K562 (cell line): ENCODE results near the gene ASZ1.

Source experiments
- ARHGAP35 ChIP-seq: fragments of 450-650 bp; IDR thresholded peaks from 2 replicates; pipeline ENCODE4 v1.6.1; 2018; ENCODE audit not compliant: partially characterized antibody
- ARNT ChIP-seq, 2 experiments: fragments of 450-650 bp; IDR thresholded peaks; 2 replicates each; pipeline ENCODE4 v1.6.1; 2016; ENCODE audit warnings: mild to moderate bottlenecking in 1 of 2
- CTCF ChIP-seq, 3 experiments: IDR thresholded peaks in 2 of 3; conservative IDR thresholded peaks in 1 of 3; 2 replicates each; pipeline ENCODE4 v1.5.1; 2011 to 2012; ENCODE audit warnings: low read length in 3 of 3, mild to moderate bottlenecking in 3 of 3, control low read depth in 2 of 3, improper control_type of control experiment in 1 of 3, inconsistent platforms in 1 of 3, low read depth in 1 of 3, mixed read lengths in 1 of 3, moderate library complexity in 1 of 3; ENCODE audit not compliant: insufficient read depth in 2 of 3
- E4F1 ChIP-seq: fragments of 250-450 bp; sonication (Bioruptor Pico); IDR thresholded peaks from 2 replicates; pipeline ENCODE4 v1.5.0; 2021; ENCODE audit warnings: mild to moderate bottlenecking, borderline replicate concordance
- HDAC2 ChIP-seq: fragments of 450-650 bp; IDR thresholded peaks from 2 replicates; pipeline ENCODE4 v1.6.1; 2016; ENCODE audit warnings: mild to moderate bottlenecking
- JUN ChIP-seq, 2 experiments: sonication (generic) in 1 of 2; formaldehyde crosslinking in 1 of 2; IDR thresholded peaks; 2 replicates each; pipeline versions ENCODE4 v1.6.1 to v1.8.0; 2012 to 2022; ENCODE audit warnings: borderline replicate concordance in 2 of 2, mild to moderate bottlenecking in 2 of 2, improper control_type of control experiment in 1 of 2, low read depth in 1 of 2, low read length in 1 of 2, missing genetic modification reagents in 1 of 2
- KAT7 ChIP-seq: sonication (generic); formaldehyde crosslinking; IDR thresholded peaks from 2 replicates; pipeline ENCODE4 v1.8.0; 2022; ENCODE audit warnings: missing genetic modification reagents, mild to moderate bottlenecking, borderline replicate concordance
- SMC3 ChIP-seq: conservative IDR thresholded peaks from 2 replicates; pipeline ENCODE4 v1.6.1; 2011; ENCODE audit warnings: low read depth, low read length, improper control_type of control experiment; ENCODE audit not compliant: insufficient read depth
- TCF7L2 ChIP-seq: fragments of 150-350 bp; IDR thresholded peaks from 2 replicates; pipeline ENCODE4 v1.6.1; 2016; ENCODE audit warnings: low read depth, mild to moderate bottlenecking, low read length, moderate library complexity
- ZEB2 ChIP-seq: fragments of 450-650 bp; IDR thresholded peaks from 2 replicates; pipeline ENCODE4 v1.6.1; 2016
- ZNF253 ChIP-seq: fragments of 250-450 bp; sonication (Bioruptor Pico); conservative IDR thresholded peaks from 2 replicates; pipeline ENCODE4 v1.6.1; 2021; ENCODE audit warnings: mild to moderate bottlenecking

- TF ChIP-seq TCF7L2: no peak
- TF ChIP-seq JUN (IDR thresholded peaks at IDR 0.05; ENCODE audit: borderline replicate concordance, low read depth, low read length): no peak
- TF ChIP-seq JUN (CRISPR knock-in tag; IDR thresholded peaks at IDR 0.05; ENCODE audit: borderline replicate concordance): no peak
- TF ChIP-seq ZNF253: no peak
- no peak for TF ChIP-seq ZEB2
- TF ChIP-seq CTCF (IDR thresholded peaks at IDR 0.05 in 2 of 3, conservative IDR thresholded peaks at IDR 0.05 in 1 of 3; ENCODE audit: insufficient read depth in 2 of 3, low read depth in 1 of 3, low read length in 3 of 3): no peak
- no peak for TF ChIP-seq KAT7 (CRISPR knock-in tag)
- no peak for TF ChIP-seq ARNT (IDR thresholded peaks at IDR 0.05)
- TF ChIP-seq HDAC2: no peak
- TF ChIP-seq ARHGAP35: no peak
- no peak for TF ChIP-seq E4F1 (CRISPR knock-in tag)
- no peak for TF ChIP-seq SMC3
Measured at GRCh38 chr7:117383483-117384189, 43.7 kb downstream of the ASZ1 start.
